Muscle of arm (tissue), 12 donors: ENCODE results near the gene NHSL1. TPM values are rescaled to one million over a fixed set of nuclear protein-coding genes. Genes with fewer than 3 reads are reported as not detected.

Source experiments
- DNase-seq: peaks from one replicate; pipeline ENCODE4 v3.0.0-alpha.2; 2013
- polyA plus RNA-seq, 12 donors: library from polyadenylated mRNA; unstranded; fragments of 120-200 nt; gene quantifications; one replicate each; pipeline ENCODE4 v1.2.1, GENCODE V29; 2013; ENCODE audit not compliant: insufficient read length in 12 of 12

The NHSL1 gene
- polyA plus RNA-seq, 12 donors: 19.2 to 257 (median 26.3) TPM

DNA sequence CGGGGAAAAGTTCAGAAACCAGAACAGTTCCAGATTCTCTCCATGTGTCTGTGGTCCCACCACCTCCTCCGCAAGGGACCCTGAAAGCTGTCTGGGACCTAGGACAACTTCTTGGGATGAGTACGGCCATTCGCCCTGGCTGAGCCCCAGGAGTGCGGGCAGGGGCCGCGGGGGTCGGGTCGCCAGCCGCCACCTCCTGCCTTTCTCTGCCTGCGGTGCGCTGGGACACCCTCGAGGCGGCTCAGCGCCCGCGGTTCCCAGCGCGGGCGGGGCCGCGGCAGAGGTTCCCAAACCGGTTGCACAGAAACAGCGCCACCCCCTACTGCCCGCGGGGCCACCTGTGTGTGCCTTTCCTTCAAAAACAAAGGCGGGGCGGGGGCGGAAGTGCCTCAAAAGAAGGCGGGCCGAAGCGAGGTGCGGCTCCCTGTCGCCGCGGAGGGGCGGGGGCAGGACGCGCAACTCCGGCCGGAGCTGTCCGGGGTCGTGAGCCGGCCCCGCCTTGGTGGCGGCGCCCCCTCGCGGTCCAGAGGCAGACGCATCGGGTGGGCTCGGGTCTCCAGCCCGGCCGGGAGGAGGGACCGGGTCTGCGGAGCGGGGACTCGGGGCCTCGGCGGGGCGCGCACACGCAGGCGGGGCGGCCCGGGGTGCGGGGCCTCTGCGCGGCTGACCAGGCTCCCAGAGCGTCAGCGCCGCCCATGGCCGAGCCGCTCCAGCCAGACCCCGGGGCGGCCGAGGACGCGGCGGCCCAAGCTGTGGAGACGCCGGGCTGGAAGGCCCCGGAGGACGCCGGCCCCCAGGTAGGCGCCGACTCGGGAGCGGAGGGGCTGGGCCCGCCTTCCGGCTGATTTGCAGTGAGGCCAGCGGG lies 95.3 kb downstream of the NHSL1 start, which contains the start of gene HEBP2:
HEBP2 (plus strand) TSS at position 423 of the 865 bp plus-strand sequence; CDS start at position 696, 273 bp downstream.
- peak; percentile 82 for DNase-seq

DNA sequence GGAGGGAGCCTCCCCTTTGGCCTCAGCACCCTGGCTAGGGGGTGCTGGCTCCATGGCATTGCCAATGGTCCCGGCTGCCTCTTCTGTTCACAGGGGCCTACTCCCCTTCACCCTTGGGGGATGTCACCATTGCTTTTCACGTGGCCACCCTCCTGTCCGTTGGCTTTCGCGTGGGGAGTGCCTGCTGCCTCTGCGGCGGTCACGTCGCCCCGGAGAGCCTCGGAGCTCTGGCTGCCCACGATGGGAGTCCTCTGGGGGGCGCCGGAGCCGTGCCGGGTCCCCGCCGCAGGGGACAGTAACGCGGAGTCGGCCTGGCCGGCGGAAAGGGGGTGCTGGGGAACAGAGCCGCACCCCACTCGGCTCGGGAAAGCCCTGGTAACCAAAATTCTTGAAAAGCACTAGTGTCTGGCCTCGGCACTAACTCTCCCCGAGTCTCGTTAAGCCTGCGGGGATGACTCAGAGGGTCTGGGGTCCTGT lies 95.9 kb downstream of the NHSL1 start:
- peak; percentile 25 for DNase-seq

DNA sequence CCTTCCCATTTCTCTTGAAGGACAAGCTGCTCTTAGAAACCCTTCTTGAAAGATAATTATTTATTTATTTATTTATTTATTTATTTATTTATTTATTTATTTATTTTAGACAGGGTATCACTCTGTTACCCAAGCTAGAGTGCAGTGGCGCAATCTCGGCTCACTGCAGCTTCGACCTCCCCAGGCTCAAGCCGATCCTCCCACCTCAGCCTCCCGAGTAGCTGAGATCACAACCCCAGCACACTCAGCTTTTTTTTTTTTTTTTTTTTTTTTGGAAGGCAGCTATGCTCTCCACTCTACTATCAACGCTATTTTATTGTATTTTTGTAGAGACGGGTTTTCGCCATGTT lies 96.5 kb downstream of the NHSL1 start:
- DNase-seq: no peak

DNA sequence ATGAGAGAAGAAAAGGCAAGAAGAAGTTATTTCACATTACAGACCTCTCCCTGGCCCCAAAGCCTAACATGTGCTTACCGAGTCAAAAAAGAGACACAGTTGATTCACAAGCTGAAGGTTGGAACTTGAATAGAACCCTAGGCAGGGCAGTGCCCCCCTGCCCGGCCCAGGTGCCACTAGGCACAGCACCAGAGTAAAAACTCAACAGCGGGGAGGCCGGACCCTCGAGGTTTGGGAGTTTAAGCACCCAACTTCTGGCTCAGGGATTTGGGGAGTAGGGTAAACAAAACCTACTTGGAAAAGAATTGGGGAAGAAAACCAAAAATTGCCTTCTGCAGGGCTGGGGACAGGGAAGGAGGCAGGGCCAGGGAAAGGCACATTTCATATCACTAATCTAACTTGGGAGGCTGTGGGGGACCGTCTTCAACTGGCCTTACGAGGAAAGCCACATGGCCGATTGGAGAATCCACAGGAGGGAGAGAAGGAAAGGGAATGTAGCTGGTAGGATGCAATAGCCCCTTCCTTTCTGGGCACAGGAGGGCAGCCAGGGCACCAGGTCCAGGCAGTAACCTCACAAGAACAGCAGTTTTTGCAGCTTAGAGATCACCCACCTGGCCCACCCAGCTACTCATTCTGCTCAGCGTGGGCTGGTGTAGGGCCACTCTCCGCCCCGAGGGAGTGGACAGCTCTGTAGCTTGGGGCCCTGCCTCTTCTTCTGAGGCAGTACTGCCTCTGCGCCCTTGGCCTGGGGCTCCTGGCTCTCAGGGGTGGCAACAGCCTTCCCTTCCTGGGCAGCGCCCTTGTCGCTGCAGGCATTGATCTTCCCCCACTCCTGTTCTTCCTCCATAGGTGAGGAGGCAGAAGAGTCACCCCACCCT lies 97.1 kb downstream of the NHSL1 start:
- DNase-seq: no peak

DNA sequence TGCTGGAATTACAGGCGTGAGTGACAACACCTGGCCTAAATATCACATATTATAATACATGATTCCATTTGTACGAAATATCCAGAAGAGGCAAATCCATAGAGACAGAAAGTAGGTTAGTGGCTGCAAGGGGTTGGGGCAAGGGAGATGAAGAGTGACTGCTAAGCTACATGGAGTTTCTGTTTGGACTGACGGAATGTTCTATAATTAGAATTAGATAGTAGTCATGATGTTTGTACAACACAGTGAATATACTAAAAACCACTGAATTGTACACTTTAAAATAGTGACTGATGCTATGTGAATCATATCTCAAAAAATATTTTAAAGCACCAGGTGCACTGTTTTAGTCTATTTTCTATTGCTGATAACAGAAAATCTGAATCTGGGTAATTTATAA lies 99.0 kb downstream of the NHSL1 start:
- no peak for DNase-seq

DNA sequence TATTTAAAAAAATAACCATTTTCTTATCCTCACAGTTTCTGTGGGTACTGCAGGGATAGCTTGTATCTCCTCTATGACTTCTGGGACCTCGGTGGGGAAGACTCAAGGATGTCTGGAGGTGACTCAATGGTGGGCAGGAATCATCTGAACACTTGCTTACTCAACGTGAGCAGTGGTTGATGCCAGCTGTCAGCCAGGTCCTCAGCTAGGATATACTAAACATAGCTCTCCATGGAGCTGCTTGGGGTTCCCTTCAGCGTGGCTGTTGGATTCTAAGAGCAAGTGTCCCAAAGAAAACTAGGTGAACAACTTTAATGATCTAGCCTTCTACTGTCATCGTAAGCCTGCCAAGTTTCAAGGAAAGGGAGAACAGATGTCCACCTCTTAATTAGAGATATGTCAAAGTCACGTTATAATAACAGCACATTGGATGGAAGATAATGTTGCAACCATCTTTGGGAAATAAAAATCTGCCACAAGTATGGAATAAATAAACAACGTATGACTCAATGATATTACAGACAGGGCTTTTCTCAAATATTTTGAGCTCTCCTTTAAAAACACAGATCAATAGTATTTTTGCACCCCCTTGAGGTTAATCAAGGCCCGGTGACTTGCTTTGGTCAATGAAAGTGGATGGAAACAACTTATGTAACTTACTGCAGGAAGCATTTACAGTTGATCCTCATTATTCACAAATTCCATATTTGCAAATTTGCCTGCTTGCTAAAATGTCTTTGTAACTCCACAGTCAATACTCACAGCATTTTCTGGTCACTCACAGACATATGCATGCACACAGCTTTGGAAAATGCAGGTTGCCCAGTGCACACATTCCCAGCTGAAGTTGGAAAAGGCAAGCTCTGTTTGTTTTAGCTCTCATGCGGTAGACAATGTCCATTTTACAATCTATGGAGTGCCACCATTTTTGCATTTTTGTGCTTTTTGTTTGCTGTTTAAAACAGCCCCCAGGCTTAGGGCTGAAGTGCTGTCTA lies 101.9 kb downstream of the NHSL1 start:
- DNase-seq: no peak

DNA sequence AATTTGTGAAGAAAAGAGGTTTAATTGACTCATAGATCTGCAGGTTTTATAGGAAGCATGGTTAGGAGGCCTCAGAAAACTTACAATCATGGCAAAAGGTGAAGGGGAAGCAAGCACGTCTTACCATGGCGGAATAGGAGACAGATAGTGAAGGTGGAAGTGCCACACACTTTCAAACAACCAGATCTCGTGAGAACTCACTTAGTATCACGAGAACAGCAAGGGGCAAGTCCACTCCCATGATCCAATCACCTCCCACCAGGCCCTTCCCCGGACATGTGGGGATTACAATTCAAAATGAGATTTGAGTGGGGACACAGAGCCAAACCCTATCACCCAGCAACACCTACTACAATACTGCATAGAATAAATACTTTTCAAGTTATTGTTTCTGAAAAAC lies 102.6 kb downstream of the NHSL1 start:
- DNase-seq: no peak

DNA sequence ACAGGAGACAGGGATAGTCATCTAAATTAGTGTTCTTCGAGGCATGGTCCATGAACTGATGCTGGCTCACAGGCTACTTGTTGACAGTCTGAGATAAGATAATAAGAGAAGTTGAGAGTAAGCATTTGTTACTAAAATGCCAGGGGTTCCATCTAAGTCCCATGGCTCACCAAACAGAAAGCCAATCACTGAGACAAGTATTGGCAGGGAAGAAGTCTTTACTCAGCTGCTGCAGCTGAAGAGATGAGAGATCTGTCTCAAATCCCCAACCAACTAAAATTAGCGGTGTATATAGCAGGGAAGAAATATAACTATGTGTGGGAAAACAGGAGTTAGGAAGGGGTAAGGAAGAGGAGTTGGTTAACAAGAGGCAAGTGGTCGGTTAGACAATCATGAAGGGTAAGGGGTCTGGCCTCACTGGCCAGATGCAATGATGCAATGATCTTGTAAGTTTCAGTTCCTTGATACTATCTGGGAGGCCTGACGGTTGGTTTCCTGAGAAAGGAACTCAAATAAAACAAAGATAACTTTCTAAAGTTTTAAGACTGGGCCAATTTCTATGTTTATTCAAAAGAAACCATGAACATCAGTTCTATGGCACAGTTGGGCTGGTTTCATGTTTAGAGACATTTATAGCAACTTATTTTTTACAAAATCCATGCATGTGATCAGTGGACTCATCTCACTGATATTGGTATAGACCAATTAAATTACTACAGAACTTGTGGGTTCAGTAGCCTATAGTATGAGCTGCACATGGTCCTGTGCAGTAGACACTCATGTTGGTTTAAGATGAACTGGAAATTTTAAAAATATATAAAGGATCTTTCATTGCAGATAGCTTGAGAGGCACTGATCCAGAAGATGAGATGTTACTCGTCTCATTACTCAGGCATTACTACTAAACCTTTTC lies 105.2 kb downstream of the NHSL1 start:
- no peak for DNase-seq

DNA sequence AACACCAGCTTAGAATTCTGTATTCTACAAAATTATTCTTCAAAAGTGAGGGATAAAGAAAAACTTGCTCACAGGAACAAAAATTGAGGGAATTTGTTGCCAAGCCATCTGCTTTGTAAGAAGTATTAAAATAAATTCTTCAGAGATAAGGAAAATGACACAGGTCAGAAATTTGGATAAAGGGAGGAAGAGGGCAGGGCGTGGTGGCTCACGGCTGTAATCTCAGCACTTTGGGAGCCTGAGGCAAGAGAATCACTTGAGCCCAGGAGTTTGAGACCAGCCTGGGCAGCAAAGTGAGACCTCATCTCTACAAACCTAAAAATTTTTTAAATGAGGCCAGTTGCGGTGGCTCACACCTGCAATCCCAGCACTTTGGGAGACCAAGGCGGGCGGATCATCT lies 109.7 kb downstream of the NHSL1 start:
- DNase-seq: no peak

DNA sequence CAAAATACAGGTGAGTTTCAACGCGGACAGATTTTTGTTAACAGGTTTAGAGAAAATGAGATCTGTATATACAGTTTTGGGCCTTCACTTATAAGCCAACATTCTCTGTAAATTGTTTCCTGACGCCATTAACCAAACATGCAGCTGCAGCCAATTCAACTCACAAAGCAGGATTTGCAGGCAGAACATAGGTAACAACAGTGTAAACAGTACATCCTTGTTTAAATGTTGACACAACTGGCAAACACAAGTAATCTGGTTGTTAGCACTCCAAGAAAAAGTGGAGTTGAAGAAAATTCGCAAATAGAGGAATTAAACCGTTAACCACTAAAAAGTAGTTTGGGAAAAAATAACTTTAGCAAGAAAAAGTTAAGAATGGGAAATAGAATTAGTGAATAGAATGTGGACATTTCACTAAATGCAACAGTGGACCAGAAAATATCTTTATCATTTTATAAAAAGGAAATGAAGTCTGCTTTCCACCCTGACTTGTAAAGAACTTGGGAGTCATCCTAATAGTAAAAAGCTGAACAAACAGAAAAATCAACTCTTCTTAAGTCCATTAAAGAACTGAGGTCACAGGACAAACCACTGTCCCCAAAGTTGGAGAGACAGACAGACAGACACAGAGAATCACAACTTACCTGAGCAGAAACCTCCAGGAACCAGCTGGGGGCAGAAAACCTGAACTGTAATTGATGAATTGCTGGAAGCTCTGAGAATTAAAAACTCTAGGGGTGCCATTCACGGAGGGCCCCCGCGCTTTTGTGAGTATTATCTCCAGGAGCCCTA lies 111.5 kb downstream of the NHSL1 start:
- DNase-seq: no peak

DNA sequence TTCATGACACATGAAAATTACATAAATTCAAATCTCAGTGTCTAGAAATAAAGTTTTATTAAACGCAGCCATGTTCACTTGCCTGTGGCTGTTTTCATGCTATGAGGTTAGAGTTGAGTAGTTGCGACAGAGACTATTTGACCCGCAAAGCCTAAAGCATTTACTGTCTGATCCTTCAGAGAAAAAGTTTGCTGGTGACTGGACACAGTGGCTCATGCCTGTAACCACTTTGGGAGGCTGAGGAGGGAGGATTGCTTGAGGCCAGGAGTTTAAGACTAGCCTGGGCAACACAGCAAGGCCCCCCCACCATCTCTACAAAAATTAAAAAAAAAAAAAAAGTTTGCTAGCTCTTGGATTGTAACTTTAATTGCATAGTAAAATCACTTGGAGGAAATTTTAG lies 112.4 kb downstream of the NHSL1 start:
- DNase-seq: no peak

DNA sequence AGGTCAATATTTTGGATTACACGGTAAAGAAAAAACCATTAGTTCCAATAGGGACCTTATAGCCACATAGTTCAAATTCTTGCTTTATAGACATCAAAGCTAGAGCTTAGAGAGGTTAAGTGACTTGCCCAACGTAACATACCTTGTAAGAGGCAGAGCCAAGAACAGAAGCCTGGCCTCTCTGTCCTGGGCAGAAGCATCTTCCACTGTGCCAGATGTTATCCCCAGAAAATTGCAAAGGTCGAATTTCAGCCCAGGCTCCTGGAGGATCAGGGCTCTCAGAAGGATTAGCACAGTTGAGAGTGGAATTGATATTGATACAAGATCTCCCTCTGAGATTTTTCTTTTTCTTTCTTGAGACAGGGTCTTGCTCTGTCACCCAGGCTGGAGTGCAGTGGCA lies 115.5 kb downstream of the NHSL1 start:
- DNase-seq: no peak

DNA sequence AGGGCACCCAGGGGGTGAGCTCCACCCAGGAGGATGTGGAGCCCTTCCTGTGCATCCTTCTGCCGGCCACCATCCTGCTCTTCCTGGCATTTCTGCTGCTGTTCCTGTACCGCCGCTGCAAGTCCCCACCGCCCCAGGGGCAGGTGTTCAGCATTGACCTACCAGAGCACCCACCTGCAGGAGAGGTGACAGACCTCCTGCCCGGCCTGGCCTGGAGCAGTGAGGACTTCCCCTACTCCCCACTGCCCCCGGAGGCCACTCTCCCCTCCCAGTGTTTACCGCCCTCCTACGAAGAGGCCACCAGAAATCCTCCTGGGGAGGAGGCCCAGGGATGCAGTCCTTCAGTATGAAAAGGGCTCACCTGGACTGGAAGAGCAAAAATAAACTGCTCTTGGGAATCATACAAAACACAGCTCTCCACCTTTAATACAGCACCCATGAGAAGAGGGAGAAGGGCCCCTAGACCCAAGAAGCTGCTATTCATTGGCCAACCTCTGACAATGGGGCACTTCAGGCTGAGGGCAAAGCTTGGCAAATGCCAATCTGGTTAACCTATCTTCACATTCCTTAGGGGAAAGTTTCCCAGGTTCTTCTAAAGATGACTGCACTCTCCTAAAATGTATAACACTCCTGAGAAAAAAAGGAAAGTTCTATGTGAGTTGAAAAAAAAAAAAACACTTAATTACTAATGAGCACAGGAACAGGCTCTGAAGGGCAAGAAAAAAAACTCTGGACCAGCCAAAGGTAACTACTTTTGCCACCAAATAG lies 116.6 kb downstream of the NHSL1 start:
- no peak for DNase-seq

DNA sequence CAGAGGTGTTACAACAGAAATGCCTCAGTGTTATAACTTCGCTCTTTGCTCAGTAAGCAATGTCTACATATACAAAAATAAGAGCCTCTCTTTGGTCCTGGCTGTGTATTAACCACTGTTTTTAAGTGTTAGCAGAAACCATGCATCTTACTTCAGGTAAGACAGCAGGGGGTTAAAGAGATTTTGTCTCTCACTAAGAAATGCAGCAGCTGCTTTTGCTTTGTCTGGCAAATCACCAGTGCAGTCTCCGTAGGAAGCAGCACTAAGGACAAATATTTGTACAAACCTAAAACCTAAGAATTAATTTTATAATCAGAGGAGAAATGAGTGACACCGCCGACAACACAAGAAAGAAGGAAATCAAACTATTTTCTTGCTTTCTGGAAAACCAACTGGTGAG lies 120.8 kb downstream of the NHSL1 start:
- DNase-seq: no peak

DNA sequence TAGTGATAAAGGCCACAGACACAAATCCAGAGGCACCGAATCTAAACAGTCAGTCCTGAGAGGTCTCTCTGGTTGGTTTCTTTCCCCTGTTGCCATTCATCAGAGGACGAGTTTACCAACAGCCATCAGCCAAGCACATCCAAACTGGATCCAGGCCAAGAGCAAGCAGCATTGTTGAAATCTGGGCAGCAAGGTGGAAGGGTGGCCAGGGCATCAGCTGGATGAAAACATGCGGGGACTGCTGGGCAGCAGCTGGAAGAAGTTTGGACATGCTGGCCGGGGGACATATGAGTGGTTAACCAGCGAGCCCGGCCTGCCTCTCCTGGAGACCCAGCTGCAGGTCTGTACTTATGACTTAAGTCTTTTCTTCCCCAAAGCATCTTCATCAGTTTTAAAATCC lies 121.5 kb downstream of the NHSL1 start, which contains the start of gene SMIM28:
SMIM28 (plus strand) TSS at position 62 of the 400 bp plus-strand sequence; CDS start at position 230, 168 bp downstream.
- DNase-seq: no peak

DNA sequence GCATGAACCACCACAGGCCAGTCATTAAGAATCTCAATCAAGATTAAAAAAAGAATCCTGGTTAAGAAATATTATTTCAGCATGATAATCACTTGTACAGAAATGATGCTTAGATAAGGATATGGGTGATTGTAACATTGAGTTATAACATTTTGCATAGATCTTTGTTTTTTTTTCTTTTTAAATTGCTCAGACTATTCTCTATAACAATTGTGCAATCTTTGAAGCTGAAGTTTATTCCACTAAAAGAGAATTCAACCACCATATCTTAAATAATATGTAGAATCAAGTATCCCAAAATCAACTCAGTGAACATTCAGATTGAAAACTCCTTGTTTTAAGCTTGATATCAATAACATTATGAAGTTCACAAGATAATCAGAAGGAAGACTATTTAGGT lies 122.3 kb downstream of the NHSL1 start:
- no peak for DNase-seq

DNA sequence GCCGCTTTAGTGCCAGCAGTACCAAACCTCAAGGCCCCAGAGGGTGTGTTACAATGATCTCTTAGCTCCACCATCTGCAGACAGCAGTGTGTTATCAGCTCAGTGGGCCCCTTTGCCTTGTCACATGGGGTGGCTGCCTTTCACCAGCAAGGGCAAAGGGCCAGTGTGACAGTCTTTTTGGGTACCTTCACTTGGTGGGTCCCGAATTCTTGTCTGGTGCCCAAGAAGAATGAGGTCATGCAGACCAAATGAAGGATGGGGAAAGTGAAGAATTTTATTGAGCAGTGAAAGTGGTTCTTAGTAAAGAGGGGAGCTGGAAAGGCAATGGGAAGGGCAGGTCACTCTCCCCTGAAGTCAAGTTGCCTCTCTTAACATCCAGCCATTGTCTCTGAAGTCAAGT lies 124.5 kb downstream of the NHSL1 start:
- no peak for DNase-seq

DNA sequence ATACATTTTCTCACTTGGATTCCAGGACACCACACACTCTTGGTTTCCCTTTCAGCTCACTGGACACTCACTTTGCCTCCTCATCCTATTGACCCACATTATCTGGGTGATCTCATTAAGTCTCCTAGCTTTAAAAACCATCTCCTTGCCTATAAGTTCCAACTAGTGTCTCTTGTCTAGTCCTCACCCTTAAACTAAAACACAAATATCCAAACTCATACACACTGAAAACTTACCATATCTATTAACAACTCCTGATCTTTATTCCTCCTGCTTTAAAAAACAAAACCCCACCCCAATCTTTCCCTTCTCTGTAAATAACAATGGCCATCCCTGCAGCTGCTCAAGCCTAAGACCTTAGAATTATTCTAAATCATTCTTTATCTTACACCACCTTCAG lies 125.1 kb downstream of the NHSL1 start:
- no peak for DNase-seq
